Measurements from ENCODE around the gene TSGA10IP. TPM values are rescaled to one million over a fixed set of nuclear protein-coding genes. Genes with fewer than 3 reads are reported as not detected.

Gene TSGA10IP
- total and polyA plus RNA-seq, 7 donors: 0.49 TPM; not detected in 6

DNA sequence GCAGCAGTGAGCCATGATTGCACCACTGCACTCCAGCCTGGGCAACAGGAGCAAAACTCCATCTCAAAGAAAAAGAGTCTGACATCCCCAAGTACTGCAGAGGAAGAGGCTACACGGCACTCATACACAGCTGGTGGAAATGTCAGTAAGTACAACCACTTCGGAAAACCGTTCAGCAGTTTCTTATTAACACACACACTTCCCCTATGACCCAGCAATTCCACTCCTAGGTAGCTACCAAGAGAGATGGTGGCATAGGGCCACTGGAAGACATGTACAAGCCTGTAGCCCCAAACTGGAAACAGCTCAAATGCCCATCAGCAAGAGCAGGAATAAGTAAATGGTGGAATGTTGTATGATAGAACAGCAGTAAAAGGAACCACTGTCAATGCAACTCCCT lies 22.7 kb upstream of the TSGA10IP start:
- TF ChIP-seq CTCF (IDR thresholded peaks at IDR 0.05) (no peak), POLR2A (IDR thresholded peaks at IDR 0.05) (no peak), EP300 (IDR thresholded peaks at IDR 0.05) (no peak), POLR2AphosphoS5 (IDR thresholded peaks at IDR 0.05) (no peak)
- peaks cover 0 to 31% (median 6%) of the 10 kb centered on the region in 4 donors for H3K36me3 ChIP-seq
- intact Hi-C loops (cut with DNase I): no loop called here
- DNase-seq: no peak
- H3K27me3 ChIP-seq: no peaks in the 10 kb centered on the region
- no peaks in the 10 kb centered on the region for H3K9me3 ChIP-seq
- no peak overlapping the region for H3K4me3 ChIP-seq
- peaks cover 0 to 25% (median 21%) of the 10 kb centered on the region in 4 donors for H3K4me1 ChIP-seq
- H3K27ac ChIP-seq: no peak overlapping the region
- WGBS, 2 donors: 84 to 86% methylated on average over 3 of the region's 3 CpGs

DNA sequence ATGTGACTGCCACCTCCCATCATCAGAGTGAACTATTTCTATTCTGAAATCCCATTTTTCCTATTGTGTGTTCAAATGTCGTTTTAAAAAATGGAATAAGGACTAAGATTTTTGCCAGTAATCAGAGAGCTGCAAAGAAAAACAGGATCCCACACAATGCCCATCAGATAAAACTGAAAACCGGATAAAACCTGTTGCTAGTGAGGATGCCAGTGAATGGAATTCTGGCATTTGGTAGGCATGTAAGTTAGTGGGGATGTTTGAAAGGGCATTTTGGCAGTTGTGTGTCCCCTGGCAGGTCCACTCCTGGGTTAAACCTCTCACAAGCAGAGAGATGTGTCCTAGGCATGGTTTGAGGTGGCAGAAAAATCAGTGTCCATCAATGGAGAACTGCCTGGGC lies 19.9 kb upstream of the TSGA10IP start:
- WGBS, 2 donors: 80 to 81% methylated on average over 2 of the region's 2 CpGs
- intact Hi-C loops (cut with DNase I): no loop called here
- Histone ChIP-seq H3K9me3 (no peaks in the 10 kb centered on the region), H3K36me3 (peaks cover 0 to 31% (median 6%) of the 10 kb centered on the region in 4 donors), H3K4me1 (peaks cover 0 to 11% (median 9%) of the 10 kb centered on the region in 4 donors), H3K27ac (no peak overlapping the region), H3K4me3 (no peak overlapping the region), H3K27me3 (no peaks in the 10 kb centered on the region)
- DNase-seq: no peak
- TF ChIP-seq POLR2AphosphoS5 (IDR thresholded peaks at IDR 0.05): no peak
- no peak for TF ChIP-seq POLR2A (IDR thresholded peaks at IDR 0.05)
- TF ChIP-seq EP300 (IDR thresholded peaks at IDR 0.05): no peak
- TF ChIP-seq CTCF (IDR thresholded peaks at IDR 0.05): no peak

GRCh38 chr11:65927904-65928397 lies 17.3 kb upstream of the TSGA10IP start:
- Histone ChIP-seq H3K4me1 (no peaks in the 10 kb centered on the region), H3K4me3 (no peak overlapping the region), H3K9me3 (no peaks in the 10 kb centered on the region), H3K27ac (peak overlapping the region in 2 of 4 donors; percentile 17 to 34), H3K27me3 (no peaks in the 10 kb centered on the region), H3K36me3 (peaks cover 0 to 6% (median under 1%) of the 10 kb centered on the region in 4 donors)
- WGBS, 2 donors: 26 to 55% methylated on average over 9 of the region's 9 CpGs
- intact Hi-C loops (cut with DNase I): no loop called here
- TF ChIP-seq POLR2AphosphoS5 (IDR thresholded peaks at IDR 0.05): no peak
- TF ChIP-seq POLR2A (IDR thresholded peaks at IDR 0.05): no peak
- no peak for TF ChIP-seq CTCF (IDR thresholded peaks at IDR 0.05)
- no peak for TF ChIP-seq EP300 (IDR thresholded peaks at IDR 0.05)
- DNase-seq: no peak

GRCh38 chr11:65928667-65929066 lies 16.6 kb upstream of the TSGA10IP start:
- no peak overlapping the region for H3K27ac ChIP-seq
- intact Hi-C loops (cut with DNase I): no loop called here

More at GRCh38 chr11:65928667-65929066, 16.6 kb upstream of the TSGA10IP start:
- no peak for DNase-seq
- Histone ChIP-seq H3K4me3 (no peak overlapping the region), H3K36me3 (peaks cover 0 to under 1% (median 0%) of the 10 kb centered on the region in 4 donors), H3K9me3 (no peaks in the 10 kb centered on the region), H3K27me3 (no peaks in the 10 kb centered on the region), H3K4me1 (no peaks in the 10 kb centered on the region)
- TF ChIP-seq POLR2AphosphoS5 (IDR thresholded peaks at IDR 0.05): no peak
- TF ChIP-seq POLR2A (IDR thresholded peaks at IDR 0.05): no peak
- no peak for TF ChIP-seq EP300 (IDR thresholded peaks at IDR 0.05)
- no peak for TF ChIP-seq CTCF (IDR thresholded peaks at IDR 0.05)
- 55 to 78% methylated on average over 6 of the region's 6 CpGs for WGBS, 2 donors

Measured in sigmoid colon (tissue), 7 donors.